Activated CD4-positive, alpha-beta T cell treated with anti-CD3 and anti-CD28 coated beads for 24 hours (primary cell): Measurements from ENCODE around the gene C1QTNF4.
A peak's percentile ranks its signal among the peaks of the same experiment; 100 is the strongest.
"Not testable (repeated sequence)": the region's sequence is repeated elsewhere in the genome, so short reads cannot be mapped to it uniquely, and the experiment has no call there.

Experiments
- DNase-seq, 2 donors: peaks; one replicate each; pipeline ENCODE4 v3.0.0-alpha.2; 2020; ENCODE audit warnings: low read depth in 2 of 2

Gene C1QTNF4

DNA sequence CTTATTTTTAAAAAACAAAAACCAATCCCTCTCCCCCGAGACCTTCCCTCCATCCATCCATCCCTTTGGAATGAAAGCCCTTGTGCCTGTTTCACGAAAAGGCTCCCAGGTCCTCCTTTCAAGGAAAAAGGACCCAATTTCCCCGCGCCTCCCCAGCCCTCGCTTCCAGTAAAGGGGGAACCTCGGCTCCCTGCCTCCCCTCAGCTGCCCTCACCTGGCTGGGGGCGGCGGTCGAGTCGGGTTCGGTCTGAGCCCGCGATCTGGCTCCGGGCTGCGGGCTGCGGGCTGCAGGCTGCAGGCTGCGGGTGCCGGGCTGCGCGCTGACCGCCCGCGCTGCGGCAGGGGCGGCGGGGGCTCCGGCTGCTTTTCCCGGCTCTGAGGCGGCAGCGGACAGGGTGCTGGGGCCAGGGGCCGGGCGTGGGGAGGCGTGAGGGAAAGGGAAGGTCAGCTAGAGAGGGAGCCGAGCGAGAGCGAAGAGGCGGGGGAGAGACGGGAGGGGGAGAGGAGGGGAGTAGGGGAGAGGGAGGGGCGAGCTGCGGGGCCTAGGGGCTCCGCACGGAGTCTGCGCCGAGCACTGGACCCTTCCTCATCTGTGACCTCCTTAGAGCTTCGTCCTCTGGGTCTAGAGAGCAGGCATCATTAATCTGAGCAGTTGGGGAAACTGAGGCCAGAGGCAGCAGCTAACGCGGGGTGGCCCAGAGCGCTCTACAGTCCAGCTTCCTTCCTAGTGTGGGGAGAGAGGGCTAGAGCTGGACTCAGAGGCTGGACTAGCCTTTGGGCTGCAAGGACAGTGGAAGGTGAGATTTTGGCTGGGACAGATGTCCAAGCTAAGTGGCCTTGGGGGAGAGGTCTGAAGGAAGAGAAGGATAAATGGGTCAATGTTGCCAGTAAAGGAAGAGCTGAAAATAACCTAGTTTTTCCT lies at the start of gene C1QTNF4:
C1QTNF4 (minus strand) TSS at position 478 of the 922 bp plus-strand sequence. CDS start 3,601 bp downstream, outside the sequence.
- DNase-seq, result no peak

GRCh38 chr11:47642099-47642855 lies 48.1 kb upstream of the C1QTNF4 start, which contains the start of gene MTCH2:
TSS of gene MTCH2 (minus strand) at chr11:47642559. CDS start at chr11:47642465, 94 bp downstream.
- peak; percentile 93 to 94 for DNase-seq

- DNase-seq, result no peak
These were observed 47.4 kb upstream of the C1QTNF4 start for GRCh38 chr11:47641600-47642098.

DNA sequence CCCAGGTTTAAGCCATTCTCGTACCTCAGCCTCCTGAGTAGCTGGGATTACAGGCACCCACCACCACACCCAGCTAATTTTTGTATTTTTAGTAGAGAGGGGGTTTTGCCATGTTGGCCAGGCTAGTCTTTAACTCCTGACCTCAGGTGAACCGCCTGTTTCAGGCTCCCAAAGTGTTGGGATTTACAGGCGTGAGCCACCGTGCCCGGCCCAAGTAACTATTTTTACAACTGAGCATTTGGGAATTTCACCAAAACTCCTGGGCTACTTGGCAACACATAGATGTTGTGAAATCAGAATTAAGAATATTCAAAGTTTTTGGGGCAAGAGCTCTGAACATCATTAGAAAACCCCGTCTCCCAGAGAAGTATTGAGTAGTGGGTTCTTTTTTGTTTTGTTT lies 46.3 kb upstream of the C1QTNF4 start:
- not testable (repeated sequence) for DNase-seq

DNA sequence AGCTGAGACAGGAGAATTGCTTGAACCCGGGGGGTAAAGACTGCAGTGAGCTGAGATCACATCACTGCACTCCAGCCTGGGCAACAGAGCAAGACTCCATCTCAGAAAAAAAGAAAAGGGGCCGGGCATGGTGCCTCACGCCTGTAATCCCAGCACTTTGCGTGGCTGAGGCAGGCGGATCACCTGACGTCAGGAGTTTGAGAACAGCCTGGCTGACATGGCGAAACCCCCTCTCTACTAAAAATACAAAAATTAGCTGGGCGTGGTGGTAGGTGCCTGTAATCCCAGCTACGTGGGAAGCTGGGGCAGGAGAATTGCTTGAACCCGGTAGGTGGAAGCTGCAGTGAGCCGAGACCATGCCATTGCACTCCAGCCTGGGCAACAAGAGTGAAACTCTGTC lies 42.1 kb upstream of the C1QTNF4 start:
- not testable (repeated sequence) for DNase-seq

DNA sequence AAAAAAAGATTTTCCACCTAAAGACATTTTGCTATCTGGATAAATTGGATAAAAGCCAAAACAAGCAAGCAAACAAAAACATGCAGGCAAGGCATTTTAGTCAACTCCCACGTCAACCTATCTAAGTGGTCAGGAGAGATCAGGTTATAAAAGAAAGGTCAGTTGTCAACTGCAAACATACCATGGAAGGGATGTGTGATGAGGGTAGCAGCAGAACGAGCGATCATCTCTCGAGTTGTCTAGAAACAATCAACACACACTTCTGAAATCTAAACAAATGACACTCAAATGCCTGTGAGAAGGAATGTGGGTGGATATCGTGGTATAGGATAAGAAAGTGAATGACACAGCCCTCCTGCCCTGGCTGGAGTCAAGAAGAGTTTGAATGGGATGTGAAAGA lies 37.3 kb upstream of the C1QTNF4 start:
- DNase-seq, result no peak

- DNase-seq, result no peak
These were observed 33.8 kb upstream of the C1QTNF4 start for GRCh38 chr11:47628026-47628425.

DNA sequence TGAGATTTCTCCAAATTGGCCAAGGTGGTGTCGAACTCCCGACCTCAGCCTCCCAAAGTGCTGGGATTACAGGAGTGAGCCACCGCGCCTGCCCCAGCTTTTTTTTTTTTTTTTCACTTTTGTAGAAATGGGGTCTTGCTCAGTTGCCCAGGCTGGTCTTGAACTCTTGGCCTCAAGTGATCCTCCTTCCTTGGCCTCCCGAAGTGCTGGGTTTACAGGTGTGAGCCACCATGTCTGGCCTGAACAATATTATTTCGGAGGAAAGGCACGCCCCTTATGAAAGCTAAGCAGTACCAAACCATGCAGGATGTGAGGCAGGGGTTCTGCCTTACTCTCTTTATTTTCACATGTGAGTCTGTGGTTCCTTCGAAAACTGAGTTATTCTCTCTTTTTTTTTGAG lies 32.0 kb upstream of the C1QTNF4 start:
- no peak for DNase-seq

- DNase-seq, result no peak
These were observed 26.7 kb upstream of the C1QTNF4 start for GRCh38 chr11:47620836-47621378.

- DNase-seq, result no peak
These were observed 23.2 kb upstream of the C1QTNF4 start for GRCh38 chr11:47617417-47617809.

DNA sequence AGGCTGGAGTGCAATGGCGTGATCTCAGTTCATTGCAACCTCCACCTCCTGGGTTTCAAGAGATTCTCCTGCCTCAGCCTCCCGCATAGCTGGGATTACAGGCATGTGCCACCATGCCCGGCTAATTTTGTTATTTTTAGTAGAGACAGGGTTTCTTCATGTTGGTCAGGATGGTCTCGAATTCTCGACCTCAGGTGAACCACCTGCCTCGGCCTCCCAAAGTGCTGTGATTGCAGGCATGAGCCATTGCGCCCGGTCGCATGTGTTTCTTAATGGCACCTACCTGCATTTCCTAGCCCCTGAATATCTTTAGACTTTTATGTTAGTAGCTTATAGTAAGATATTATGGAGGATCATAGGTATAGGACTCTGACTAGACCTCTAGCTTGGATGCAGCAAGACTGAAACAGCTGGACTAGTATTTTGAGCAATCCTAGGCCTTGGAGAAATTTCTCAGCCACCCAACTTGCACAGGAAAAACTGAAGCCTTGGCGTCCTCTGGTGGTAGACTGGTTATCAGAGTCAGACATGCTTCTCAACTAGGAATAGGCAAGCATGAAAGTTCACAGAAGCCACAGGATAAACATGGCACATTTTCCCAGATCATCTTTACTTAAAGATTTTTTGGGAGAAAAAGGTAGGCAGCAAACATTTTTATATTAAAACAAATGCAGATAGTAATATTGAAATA lies 22.7 kb upstream of the C1QTNF4 start:
- no peak for DNase-seq

GRCh38 chr11:47615249-47615648 lies 21.0 kb upstream of the C1QTNF4 start:
- DNase-seq, result no peak

- no peak for DNase-seq
These were observed 17.2 kb upstream of the C1QTNF4 start for GRCh38 chr11:47611348-47611794.

- no peak for DNase-seq
These were observed 15.5 kb upstream of the C1QTNF4 start for GRCh38 chr11:47609675-47610074.

GRCh38 chr11:47607380-47607779 lies 13.2 kb upstream of the C1QTNF4 start:
- no peak for DNase-seq

GRCh38 chr11:47606731-47607130 lies 12.5 kb upstream of the C1QTNF4 start:
- no peak for DNase-seq

DNA sequence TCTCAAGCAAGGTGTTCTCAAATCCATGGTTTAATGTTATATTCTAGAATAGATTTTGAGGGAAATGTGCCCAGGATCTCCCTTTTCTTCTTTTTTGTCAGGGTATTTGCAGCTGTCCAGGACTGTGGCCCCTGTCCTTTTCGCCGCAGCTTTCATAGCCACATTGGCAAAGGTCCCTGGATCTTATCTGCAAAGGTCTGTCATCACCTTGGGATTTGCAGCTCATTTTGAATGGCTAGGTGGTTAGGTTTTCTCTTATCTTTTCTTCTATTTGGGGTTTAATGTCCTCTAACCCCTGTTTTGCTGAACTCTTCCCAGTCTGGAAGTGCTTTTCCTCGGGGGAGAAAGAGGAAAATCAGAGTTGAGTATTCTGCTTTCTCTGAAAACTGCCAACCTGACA lies 11.7 kb upstream of the C1QTNF4 start:
- DNase-seq, result no peak

DNA sequence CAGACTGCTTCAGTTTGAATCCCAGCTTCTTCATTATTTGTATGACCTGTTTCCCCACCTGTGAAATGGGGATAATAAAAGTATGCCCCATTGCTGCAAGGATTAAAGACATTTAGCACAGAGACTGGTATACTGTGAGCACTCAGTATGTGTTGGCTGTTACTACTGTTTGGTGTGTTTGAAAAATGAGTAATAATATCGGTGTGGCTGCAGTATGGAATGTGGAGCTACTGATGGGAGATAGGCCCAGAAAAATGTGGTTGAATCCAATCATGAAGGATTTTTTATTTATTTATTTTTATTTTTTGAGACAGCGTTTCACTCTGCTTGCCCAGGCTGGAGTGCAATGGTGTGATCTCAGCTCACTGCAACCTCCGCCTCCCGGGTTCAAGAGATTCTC lies 9.1 kb upstream of the C1QTNF4 start:
- DNase-seq, result no peak

- DNase-seq, result no peak
These were observed 5.7 kb upstream of the C1QTNF4 start for GRCh38 chr11:47599902-47600301.

DNA sequence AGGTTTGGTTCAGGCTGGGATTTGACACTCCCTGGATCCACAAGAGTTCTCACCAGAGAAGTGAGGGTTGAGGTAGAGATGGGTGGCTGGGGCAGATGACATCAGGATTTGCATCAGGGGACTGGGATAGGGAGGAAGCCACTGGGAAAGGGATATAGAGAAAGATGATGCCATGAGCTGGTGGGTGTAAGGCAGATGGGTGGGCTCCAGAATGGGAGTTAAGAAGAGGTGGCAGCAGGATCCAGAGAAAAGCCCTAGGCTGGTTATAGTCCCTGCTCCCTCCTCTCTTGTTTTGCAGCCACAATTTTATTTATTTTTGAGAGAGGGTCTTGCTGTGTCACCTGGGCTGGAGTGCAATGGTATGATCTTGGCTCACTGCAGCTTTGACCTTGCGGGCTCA lies 1.8 kb upstream of the C1QTNF4 start:
- DNase-seq, result no peak

- no peak for DNase-seq
These were observed 818 bp upstream of the C1QTNF4 start for GRCh38 chr11:47595029-47595428.
